GM23338 (cell line): ENCODE data around the gene PAX5. TPM values are rescaled to one million over a fixed set of nuclear protein-coding genes. Genes with fewer than 3 reads are reported as not detected.

Source experiments
- ATAC-seq: fragments of 200-7000 bp; cut with Tn5 transposase; 3 replicates; pipeline ENCODE4 v1.9.1; 2020
- DNase-seq: peaks from one replicate; pipeline ENCODE4 v3.0.0-alpha.2; 2015; ENCODE audit warnings: low spot score
- H2AFZ ChIP-seq: fragments of 200-600 bp; sonication (generic); 2 replicates; pipeline ENCODE4 v1.8.0; 2016; ENCODE audit warnings: antibody characterized with exemption, mild to moderate bottlenecking, moderate library complexity
- H3F3A ChIP-seq: fragments of 200-600 bp; sonication (generic); replicated peaks from 2 replicates; pipeline ENCODE4 v1.8.0; 2017; ENCODE audit warnings: antibody characterized with exemption, mixed run types, low read depth
- H3K27ac ChIP-seq: fragments of 200-600 bp; sonication (generic); 2 replicates; pipeline ENCODE4 v1.6.1; 2016; ENCODE audit warnings: low read depth
- H3K27me3 ChIP-seq: fragments of 200-600 bp; sonication (generic); 2 replicates; pipeline ENCODE4 v1.8.0; 2016; ENCODE audit warnings: mild to moderate bottlenecking, mixed run types, moderate library complexity; ENCODE audit not compliant: insufficient read depth
- H3K36me3 ChIP-seq: fragments of 200-600 bp; sonication (generic); 2 replicates; pipeline ENCODE4 v1.8.0; 2016; ENCODE audit warnings: mild to moderate bottlenecking; ENCODE audit not compliant: insufficient read depth
- H3K4me1 ChIP-seq: fragments of 200-600 bp; sonication (generic); 2 replicates; pipeline ENCODE4 v1.8.0; 2016; ENCODE audit warnings: mild to moderate bottlenecking, moderate library complexity; ENCODE audit not compliant: insufficient read depth
- H3K4me2 ChIP-seq: fragments of 200-600 bp; sonication (generic); 2 replicates; pipeline ENCODE4 v1.7.1; 2017; ENCODE audit warnings: mixed run types
- H3K4me3 ChIP-seq: fragments of 200-600 bp; sonication (generic); 2 replicates; pipeline ENCODE4 v1.6.1; 2016; ENCODE audit warnings: mixed run types
- H3K79me2 ChIP-seq: fragments of 200-600 bp; sonication (generic); replicated peaks from 2 replicates; pipeline ENCODE4 v1.8.0; 2017; ENCODE audit warnings: mild to moderate bottlenecking; ENCODE audit not compliant: insufficient read depth
- H3K9me2 ChIP-seq: fragments of 200-600 bp; sonication (generic); 2 replicates; pipeline ENCODE4 v1.8.0; 2017; ENCODE audit not compliant: insufficient read depth
- H4K20me1 ChIP-seq: fragments of 200-600 bp; sonication (generic); replicated peaks from 2 replicates; pipeline ENCODE4 v1.8.0; 2017; ENCODE audit warnings: mild to moderate bottlenecking; ENCODE audit not compliant: insufficient read depth
- H3K27ac Mint-ChIP-seq: 2 replicates; pipeline ENCODE4 v1.8.0; 2020; ENCODE audit warnings: inconsistent platforms, mild to moderate bottlenecking, moderate library complexity, mixed read lengths
- H3K27me3 Mint-ChIP-seq: 3 replicates; pipeline ENCODE4 v1.8.0; 2022; ENCODE audit warnings: low read depth, mild to moderate bottlenecking, moderate library complexity, mixed read lengths, inconsistent platforms; ENCODE audit not compliant: insufficient read depth, poor library complexity
- H3K36me3 Mint-ChIP-seq: 3 replicates; pipeline ENCODE4 v1.8.0; 2021; ENCODE audit warnings: low read depth, mild to moderate bottlenecking, inconsistent platforms, moderate library complexity, mixed read lengths
- H3K4me1 Mint-ChIP-seq: 3 replicates; pipeline ENCODE4 v1.8.0; 2020; ENCODE audit warnings: mild to moderate bottlenecking, inconsistent platforms, mixed read lengths
- H3K4me3 Mint-ChIP-seq: 3 replicates; pipeline ENCODE4 v1.8.0; 2021; ENCODE audit warnings: moderate library complexity, mild to moderate bottlenecking, inconsistent platforms, mixed read lengths
- H3K9me3 Mint-ChIP-seq: 3 replicates; pipeline ENCODE4 v1.8.0; 2020; ENCODE audit warnings: moderate library complexity, mild to moderate bottlenecking, inconsistent platforms, mixed read lengths
- CREB1 ChIP-seq: fragments of 250-450 bp; sonication (Bioruptor Pico); IDR thresholded peaks from 2 replicates; pipeline ENCODE4 v1.5.0; 2020; ENCODE audit warnings: low read depth, mild to moderate bottlenecking, moderate library complexity
- JUNB ChIP-seq: IDR thresholded peaks from one replicate; pipeline ENCODE4 v1.6.1; 2016; ENCODE audit warnings: antibody characterized with exemption; ENCODE audit not compliant: unreplicated experiment
- NANOG ChIP-seq: IDR thresholded peaks from 2 replicates; pipeline ENCODE4 v1.6.1; 2016; ENCODE audit warnings: antibody characterized with exemption, borderline replicate concordance
- STAT1 ChIP-seq: IDR thresholded peaks from one replicate; pipeline ENCODE4 v1.6.1; 2016; ENCODE audit warnings: antibody characterized with exemption; ENCODE audit not compliant: unreplicated experiment
- ZNF114 ChIP-seq: fragments of 250-450 bp; sonication (Bioruptor Pico); IDR thresholded peaks from 2 replicates; pipeline ENCODE4 v1.5.0; 2020; ENCODE audit warnings: mild to moderate bottlenecking, moderate library complexity
- ZNF331 ChIP-seq: fragments of 250-450 bp; sonication (Bioruptor Pico); IDR thresholded peaks from 2 replicates; pipeline ENCODE4 v1.5.0; 2020; ENCODE audit warnings: low read depth, mild to moderate bottlenecking, moderate library complexity
- ZNF462 ChIP-seq: fragments of 250-450 bp; sonication (Bioruptor Pico); IDR thresholded peaks from 2 replicates; pipeline ENCODE4 v1.5.0; 2020; ENCODE audit warnings: mild to moderate bottlenecking, moderate library complexity
- polyA plus RNA-seq: library from polyadenylated mRNA; unstranded; fragments of >200 nt; fragmentation: Nextera tagmentation; extraction: Ambion mirVana; gene quantifications from 2 replicates; pipeline ENCODE4 v1.2.1, GENCODE V29; 2016
- total RNA-seq: library from RNA; depleted of rRNA; stranded (reverse); fragments of >200 nt; shearing (Covaris generic); gene quantifications from 2 replicates; pipeline ENCODE4 v1.2.3, GENCODE V29; 2014
- TF ChIP-seq, protein P1 (sequence below): IDR thresholded peaks from 2 replicates; pipeline ENCODE4 v1.6.1; 2016; ENCODE audit warnings: antibody characterized with exemption
- TF ChIP-seq, protein P2 (sequence below), 2 experiments: fragments of 200-600 bp in 1 of 2; sonication (generic) in 1 of 2; conservative IDR thresholded peaks; 2 replicates each; pipeline versions ENCODE4 v1.5.1 to v1.6.1; 2016 to 2017; ENCODE audit warnings: antibody characterized with exemption in 2 of 2, low read depth in 2 of 2, mild to moderate bottlenecking in 2 of 2, moderate library complexity in 1 of 2

PAX5 gene
- total and polyA plus RNA-seq, 2 experiments from 2014 or later = 0.17 to 0.60 TPM

DNA sequence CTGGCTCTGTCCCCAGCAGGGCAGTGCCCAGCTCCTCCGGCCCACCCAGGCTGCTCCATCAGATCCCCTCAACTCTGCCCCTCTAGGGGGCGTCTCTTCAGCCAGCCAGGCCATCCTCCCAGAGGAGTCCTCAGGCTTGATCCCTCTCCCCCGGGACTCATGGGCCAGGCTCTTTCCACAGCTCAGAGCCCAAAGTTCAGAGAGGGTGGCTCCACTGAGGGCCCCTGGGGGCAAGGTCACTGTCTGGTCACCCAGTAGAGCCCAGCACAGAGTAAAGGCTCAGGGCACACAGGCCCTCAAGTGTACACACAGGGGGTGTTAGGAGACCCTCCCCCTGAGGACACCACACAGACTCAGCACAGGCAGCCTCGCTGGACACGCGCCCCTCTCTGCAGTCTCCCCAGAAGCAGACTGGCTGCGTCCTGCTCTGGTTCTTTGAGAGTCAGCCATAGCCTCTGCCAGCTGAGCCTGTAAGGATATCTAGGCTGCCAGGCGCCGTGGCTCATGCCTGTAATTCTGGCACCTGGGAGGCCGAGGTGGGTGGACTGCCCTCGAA, 64.8 kb downstream of the PAX5 start:
- H4K20me1 ChIP-seq = no peaks in the 10 kb centered on the region
- H3K79me2 ChIP-seq = no peaks in the 10 kb centered on the region
- no peak overlapping the region for H3K4me3 ChIP-seq
- Mint-ChIP-seq H3K4me1 (peaks cover 4% of the 10 kb centered on the region), H3K27me3 (peaks cover 13% of the 10 kb centered on the region), H3K27ac (no peak overlapping the region), H3K4me3 (no peak overlapping the region), H3K9me3 (no peaks in the 10 kb centered on the region), H3K36me3 (no peaks in the 10 kb centered on the region)
- no peaks in the 10 kb centered on the region for H3K36me3 ChIP-seq
- ATAC-seq (peak; percentile 95), DNase-seq (peak; percentile 68)
- H3K9me2 ChIP-seq = no peaks in the 10 kb centered on the region
- no peak overlapping the region for H2AFZ ChIP-seq
- no peaks in the 10 kb centered on the region for H3K27me3 ChIP-seq
- no peak for TF ChIP-seq ZNF462 (CRISPR knock-in tag)
- TF ChIP-seq JUNB = no peak
- no peak for TF ChIP-seq NANOG
- TF ChIP-seq STAT1 = no peak
- TF ChIP-seq ZNF114 (CRISPR knock-in tag) = no peak
- TF ChIP-seq, protein P1, sequence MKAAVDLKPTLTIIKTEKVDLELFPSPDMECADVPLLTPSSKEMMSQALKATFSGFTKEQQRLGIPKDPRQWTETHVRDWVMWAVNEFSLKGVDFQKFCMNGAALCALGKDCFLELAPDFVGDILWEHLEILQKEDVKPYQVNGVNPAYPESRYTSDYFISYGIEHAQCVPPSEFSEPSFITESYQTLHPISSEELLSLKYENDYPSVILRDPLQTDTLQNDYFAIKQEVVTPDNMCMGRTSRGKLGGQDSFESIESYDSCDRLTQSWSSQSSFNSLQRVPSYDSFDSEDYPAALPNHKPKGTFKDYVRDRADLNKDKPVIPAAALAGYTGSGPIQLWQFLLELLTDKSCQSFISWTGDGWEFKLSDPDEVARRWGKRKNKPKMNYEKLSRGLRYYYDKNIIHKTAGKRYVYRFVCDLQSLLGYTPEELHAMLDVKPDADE = no peak
- no peak for TF ChIP-seq ZNF331 (CRISPR knock-in tag)
- TF ChIP-seq CREB1 (CRISPR knock-in tag) = no peak
- TF ChIP-seq, protein P2, sequence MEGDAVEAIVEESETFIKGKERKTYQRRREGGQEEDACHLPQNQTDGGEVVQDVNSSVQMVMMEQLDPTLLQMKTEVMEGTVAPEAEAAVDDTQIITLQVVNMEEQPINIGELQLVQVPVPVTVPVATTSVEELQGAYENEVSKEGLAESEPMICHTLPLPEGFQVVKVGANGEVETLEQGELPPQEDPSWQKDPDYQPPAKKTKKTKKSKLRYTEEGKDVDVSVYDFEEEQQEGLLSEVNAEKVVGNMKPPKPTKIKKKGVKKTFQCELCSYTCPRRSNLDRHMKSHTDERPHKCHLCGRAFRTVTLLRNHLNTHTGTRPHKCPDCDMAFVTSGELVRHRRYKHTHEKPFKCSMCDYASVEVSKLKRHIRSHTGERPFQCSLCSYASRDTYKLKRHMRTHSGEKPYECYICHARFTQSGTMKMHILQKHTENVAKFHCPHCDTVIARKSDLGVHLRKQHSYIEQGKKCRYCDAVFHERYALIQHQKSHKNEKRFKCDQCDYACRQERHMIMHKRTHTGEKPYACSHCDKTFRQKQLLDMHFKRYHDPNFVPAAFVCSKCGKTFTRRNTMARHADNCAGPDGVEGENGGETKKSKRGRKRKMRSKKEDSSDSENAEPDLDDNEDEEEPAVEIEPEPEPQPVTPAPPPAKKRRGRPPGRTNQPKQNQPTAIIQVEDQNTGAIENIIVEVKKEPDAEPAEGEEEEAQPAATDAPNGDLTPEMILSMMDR (conservative IDR thresholded peaks at IDR 0.05; ENCODE audit: low read depth in 2 of 2) = peak; percentile 59 to 70
- no peaks in the 10 kb centered on the region for H3F3A ChIP-seq
- H3K4me1 ChIP-seq = no peaks in the 10 kb centered on the region
- no peak overlapping the region for H3K27ac ChIP-seq
- no peak overlapping the region for H3K4me2 ChIP-seq
